Hindlimb muscle (tissue), 1 donor: ENCODE data around the gene DPP9. TPM values are rescaled to one million over a fixed set of nuclear protein-coding genes. Genes with fewer than 3 reads are reported as not detected.
A peak's percentile ranks its signal among the peaks of the same experiment; 100 is the strongest.

ENCODE experiments used
- DNase-seq: peaks from one replicate; pipeline ENCODE4 v3.0.0-alpha.2; 2013
- polyA plus RNA-seq: library from polyadenylated mRNA; unstranded; fragments of 120-200 nt; gene quantifications from one replicate; pipeline ENCODE4 v1.2.1, GENCODE V29; 2013; ENCODE audit not compliant: insufficient read length

DPP9 gene
- polyA plus RNA-seq, 1 donor: 29.8 TPM

DNA sequence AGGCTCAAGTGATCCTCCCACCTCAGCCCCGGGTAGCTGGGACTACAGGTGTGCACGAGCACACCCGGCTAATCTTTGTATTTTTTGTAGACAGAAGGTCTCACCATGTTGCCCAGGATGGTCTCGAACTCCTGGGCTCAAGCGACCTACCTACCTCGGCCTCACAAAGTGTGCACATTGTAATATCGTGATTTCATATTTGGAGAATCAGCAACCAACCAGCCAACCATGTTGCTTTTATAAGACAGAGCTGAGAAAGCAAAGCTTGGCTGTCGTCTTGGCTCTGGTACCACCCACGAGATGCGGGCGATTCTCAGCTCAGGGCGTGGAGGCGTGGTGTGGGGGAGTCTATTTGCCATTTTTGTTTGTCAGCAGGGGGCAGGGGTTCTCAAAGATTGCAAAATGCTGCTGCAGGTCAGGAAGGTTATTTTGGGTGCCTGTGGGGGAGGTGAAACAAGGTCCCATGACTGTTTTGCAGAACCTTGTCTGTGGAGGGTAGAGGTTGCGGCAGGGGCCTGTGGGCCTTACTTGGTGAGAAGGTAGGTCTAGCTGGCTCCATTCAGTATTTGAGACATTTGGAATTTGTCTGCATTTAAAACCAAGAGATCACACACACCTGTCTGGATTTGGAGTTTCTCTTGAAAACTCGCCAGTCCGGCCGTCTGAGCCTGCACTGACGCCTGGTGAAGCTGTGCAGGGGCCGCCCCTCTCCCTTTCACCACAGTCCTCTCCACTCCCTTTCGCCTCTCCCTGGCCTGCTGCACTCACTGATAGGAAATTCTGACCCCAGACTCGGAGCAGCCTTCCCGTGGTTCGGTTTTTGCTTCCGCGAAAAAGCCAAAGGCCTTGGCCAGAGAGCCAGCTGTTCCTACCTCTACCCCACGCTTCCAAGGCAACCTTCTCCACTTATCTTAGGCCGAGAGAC lies 68.9 kb downstream of the DPP9 start:
- DNase-seq: no peak

DNA sequence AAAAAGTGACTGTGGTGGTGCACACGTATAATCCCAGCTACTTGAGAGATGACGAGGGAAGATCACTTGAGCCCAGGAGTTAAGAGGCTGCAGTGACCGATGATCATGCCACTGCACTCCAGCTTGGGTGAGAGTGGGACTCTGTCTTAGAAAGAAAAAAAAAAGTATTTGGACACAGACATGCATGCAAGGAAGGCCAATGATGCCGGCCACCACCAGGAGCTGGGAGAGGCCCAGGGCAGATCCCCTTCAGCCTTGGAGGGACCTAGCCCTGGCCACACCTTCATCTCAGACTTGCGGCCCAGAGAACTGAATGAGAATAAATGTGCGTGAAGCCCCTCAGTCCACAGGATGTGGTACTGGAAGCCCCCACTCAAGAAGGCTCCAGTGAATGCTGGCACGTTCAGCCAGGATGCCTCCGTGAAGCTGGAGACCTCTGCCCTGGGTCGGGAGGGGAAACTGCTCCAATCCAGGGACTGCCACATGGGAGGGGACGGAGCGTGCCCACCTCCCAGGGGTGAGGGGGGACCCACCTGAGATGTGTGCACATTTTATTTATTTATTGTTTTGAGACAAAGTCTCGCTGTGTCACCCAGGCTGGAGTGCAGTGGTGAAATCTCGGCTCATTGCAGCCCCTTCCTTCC lies 69.7 kb downstream of the DPP9 start:
- DNase-seq: no peak

DNA sequence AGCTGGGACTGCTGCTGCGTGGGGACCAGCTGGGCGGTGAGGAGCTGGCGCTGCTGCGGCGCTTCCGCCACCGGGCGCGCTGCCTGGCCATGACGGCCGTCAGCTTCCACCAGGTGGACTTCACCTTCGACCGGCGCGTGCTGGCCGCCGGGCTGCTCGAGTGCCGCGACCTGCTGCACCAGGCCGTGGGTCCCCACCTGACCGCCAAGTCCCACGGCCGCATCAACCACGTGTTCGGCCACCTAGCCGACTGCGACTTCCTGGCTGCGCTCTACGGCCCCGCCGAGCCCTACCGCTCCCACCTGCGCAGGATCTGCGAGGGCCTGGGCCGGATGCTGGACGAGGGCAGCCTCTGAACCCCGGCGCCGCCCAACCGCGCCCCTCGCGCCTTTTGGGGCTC lies 71.6 kb downstream of the DPP9 start:
- no peak for DNase-seq

DNA sequence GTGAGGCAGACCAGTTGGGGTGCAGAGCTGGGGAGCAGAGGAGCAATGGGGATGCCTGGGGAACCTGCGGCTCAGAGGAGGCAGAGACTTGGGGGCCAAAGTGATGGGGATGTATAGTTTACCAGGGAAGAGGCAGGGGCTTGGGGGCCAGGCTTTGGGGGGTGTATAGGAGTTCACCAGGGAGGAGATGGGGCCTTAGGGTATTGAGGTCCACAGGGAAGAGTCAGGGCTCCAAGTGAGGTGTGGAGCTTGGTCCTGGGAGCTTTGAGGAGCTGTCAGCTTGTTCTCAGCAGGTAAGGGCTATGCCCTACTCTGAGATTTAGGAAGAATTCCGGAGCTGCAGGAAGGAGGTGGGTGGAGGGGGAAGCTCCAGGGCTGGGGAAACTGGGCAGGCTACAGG lies 73.5 kb downstream of the DPP9 start:
- DNase-seq: no peak

DNA sequence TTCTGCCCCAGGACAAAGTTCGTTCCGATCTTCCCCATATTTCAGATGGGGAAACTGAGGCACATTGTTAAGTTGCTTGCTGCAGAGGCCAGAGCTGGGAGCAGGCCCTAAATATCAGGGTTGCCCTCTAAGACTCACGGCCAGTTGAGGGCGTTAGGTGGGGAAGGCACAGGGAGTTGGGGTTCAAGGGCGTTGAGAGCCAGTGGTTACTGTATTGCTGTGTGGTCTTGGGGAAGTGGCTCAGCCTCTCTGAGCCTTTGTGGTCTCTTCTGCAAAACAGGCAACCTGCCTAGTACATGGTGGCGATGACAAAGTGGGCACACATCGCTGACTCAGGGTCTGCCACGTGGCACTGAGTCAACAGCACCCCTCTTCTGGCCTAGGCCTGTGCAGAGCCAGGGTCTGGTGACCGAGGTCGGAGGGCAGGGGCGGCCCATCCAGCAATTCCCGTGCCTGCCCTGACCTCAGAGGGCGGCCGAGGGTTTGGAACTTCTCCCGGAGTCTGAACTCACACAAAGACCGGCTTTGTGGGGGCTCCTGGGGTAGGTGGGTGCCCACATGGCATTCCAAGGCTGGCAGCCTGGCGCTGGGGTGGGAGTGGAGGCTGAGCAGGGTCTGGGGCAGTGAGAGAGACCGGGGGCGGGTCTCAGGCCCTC lies 74.1 kb downstream of the DPP9 start:
- no peak for DNase-seq

DNA sequence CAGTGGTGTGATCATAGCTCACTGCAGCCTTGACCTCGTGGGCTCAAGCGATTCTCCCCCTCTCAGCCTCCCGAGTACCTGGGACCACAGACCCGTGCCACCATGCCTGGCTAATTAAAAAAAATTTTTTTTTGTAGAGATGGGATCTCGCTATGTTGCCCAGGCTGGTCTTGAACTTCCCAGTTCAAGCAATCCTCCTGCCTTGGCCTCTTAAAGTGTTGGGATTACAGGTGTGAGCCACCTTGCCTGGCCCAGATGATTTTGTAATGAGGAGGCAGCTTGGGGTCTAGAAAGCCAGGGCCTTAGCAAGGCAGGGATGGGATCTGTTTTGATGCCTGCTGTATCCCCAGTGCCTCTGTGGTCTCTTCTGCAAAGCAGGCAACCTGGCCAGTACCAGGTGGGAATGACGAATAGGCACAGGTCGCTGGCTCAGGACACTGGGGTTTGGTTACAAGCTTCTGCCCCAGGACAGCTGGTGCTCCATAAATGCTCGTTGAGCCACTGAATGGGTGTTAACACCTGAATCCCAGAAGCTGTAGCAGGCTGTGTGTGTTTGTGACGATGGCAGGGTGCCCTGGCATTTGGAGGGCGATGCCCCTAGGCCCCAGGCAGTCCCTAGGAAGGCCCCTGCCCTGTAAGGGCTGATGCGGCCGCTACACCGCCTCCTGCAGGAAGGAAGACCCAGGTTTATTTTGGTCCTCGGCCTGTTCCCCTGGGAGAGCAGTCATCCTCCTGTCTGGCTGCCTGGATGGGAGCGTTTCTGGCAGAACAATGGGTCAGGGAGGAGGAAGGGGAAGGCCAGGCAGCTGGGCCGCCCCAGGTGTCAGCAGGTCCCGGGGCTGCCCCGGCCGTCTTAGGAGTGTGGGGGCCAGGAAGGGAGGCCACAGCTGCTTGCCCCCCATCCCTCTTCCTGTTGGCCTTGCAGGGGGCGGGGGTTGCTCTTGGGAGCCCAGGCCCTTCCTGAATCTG lies 75.7 kb downstream of the DPP9 start:
- DNase-seq: peak; percentile 70

DNA sequence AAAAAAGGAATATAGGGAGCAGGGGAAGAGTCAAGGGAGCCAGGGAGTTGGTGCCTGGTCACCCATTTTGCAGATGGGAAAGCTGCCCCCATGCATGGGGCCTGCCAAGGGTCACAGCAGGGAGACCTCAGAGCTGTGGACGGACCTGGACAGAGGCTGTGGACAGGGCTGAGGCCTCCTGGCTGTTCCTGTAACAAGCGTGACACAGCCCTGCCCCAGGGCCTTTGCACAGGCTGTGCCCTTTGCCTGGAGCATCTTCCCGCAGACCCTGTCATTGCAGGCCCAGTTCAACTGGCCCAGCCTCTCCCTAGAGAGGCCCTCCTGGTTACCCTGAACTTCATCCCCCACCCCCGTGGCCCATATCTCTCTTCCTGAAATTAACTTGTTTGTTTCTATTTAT lies 77.9 kb downstream of the DPP9 start:
- no peak for DNase-seq

DNA sequence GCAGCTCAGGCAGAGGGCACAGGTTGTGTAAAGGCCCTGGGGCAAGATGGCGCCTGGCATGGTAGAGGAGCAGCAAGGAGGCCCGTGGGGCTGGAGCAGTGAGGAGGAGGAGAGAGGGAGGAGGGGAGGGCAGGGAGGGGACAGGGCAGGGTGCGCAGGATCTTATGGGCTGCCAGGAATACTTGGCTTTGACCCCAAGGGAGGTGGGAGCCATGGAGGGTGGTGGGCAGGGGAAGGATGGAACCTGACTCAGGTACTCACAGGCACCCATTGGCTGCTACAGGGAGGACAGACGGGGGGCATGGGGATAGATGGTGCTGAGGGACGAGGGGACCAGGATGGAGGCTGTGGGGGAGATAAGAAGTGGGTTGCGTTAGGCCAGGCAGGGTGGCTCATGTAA lies 81.0 kb downstream of the DPP9 start:
- DNase-seq: no peak

DNA sequence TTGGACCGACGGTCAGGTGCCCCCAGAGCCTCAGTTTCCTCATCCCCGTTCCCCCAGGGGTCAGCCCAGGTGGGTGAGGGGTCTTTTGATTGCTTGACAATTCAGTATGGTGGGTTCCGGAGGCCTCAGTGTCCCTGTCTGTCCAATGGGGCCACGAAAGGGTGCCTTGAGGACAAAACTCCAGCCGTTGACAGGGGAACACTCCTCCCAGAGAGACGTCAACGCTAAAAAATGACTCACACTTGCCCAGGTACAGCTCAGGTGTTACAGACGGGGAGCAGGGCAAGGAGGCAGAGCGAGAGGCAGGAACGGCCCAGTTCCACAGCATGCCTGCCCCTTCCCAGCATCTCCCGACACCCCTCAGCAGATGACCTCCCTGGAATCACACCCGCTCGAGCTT lies 82.5 kb downstream of the DPP9 start:
- no peak for DNase-seq

DNA sequence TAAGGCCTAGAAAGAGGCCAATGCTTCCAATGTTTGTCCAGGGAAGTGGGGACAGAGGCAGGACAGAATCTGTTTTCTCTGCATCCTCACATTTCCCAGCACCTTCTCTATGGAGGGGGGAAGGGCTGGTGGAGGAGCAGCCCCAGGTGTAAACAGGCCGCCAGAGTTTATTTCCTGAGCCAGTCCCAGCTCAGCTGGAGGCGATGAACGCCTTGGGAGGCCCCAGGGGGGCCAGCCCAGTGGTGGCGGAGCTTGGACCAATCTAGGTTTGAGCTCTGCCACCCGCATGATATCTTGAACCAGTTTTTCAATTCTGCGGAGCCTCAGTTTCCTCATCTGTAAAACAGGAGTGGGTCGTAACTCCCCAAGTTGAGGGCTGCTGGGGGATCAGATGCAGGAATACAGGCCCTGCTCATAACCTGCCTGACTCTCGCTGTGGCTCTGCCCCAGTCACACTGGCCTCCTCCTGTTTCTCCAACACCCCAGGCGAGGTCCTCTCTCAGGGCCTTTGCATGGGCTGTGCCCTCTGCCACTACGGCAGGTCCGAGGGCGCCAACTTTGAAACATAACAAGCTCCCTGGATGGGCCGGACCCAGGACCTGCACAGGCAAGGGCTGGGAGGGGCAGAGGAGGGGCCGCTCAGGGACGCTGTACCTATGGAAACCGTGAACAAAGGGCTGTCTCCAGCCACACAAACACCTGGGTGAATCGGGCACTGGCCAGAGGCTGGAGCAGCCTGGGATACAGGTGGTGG lies 83.2 kb downstream of the DPP9 start:
- no peak for DNase-seq

DNA sequence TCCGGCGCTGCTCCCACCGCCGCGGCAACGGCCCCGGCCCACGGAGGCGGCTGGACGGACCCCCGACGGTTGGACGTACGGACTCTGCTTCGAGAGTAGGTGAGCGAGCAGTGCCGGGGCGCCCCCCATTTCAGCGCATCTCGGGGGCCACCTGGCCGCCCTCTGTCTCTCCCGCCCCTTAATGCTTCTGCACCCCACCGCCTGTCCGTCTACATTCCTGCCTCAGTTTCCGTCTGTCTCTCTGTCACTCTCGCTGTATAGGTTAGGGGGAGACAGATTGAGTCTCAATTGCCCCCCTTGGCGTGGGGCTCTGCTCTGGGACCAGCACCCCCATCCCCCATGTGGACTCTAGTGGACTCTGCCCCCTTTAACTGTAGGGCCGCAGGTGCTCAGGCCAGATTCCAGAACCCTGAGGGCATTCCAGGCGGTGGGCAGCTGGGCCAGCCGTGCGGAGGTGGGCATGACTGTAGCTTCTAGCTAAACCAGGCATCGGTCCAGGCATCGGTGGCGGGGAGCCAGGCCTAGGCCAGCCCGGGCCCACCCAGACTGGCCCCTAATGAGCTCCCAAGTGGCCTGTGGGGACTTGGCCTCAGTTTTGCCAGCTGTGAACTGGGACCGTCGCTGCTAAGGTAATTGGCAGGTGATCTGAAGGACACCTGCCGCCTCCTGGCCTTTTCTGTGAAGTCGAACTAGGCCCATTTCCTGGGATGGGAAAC lies 84.0 kb downstream of the DPP9 start:
- no peak for DNase-seq

DNA sequence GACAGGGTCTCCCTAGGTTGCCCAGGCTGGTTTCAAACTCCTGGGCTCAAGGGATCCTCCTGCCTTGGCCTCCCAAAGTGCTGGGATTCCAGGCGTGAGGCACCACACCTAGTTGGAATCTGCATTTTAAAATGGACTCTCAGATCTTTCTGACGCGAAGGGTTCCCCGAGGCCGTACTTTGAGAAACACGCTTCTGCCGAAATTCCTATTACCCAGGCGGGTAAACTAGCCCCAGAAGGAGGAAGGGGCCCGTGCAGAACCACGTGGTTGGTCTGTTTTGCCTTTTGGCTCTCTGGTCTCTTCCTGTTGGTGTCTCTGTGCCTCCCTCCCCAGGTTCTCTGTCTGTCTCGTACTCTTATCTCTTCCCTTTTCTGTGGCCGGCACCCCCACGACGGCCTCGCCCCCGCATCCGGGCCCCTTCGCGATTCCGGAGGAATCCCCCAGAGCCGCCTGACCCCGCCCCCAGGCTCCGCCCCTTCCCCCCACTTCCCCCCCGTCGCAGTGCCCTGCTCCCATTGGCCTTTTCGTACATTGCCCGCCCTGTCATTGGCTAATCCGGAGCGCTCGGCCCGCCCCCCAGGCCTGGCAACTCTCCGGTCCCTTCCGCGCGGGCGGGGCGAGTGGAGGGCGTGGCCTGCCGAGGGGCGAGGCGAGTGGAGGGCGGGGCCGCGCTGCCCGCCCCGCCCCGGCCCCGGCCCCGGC lies 84.7 kb downstream of the DPP9 start, which contains the start of gene TNFAIP8L1:
Gene TNFAIP8L1, plus strand, starts transcription at position 689 of the 703 bp plus-strand sequence. CDS start 12,354 bp downstream, outside the sequence.
- DNase-seq: peak; percentile 91

DNA sequence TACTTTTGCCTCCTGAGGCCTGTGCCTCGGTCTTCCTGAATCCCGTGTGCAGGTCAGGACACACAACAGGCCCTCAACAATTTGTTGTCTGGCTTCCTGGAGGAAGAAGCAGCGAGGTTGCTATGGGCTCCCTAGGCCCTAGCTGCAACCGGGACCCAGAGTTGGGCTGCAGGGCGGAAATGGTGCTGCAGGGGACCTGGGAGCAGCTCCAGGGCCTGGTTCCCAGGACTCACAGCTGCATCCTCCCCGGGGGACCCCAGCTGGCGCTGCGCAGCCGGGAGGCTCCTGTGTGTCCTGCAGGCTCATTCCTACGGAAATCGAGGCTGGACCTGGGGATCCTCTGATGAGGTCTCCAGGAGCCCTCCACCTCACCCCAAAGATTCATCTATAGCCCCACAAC lies 85.3 kb downstream of the DPP9 start:
- DNase-seq: peak; percentile 67

DNA sequence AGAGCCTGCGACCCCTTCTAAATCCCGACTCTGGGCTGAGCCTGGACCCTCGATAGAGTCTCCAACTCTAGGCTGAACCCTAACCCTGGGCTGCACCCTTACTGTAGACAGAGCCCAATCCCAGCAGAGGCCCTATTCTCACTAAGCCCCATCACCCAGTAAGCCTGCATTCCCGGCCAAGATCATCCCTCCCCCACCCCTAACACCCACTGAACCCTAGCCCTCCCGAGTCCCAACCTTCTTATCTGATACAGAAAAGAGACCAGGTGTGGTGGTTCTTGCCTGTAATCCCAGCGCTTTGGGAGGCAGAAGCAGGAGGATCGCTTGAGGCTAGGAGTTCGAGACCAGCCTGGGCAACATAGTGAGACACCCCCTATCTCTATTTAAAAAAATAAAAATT lies 86.9 kb downstream of the DPP9 start:
- no peak for DNase-seq

DNA sequence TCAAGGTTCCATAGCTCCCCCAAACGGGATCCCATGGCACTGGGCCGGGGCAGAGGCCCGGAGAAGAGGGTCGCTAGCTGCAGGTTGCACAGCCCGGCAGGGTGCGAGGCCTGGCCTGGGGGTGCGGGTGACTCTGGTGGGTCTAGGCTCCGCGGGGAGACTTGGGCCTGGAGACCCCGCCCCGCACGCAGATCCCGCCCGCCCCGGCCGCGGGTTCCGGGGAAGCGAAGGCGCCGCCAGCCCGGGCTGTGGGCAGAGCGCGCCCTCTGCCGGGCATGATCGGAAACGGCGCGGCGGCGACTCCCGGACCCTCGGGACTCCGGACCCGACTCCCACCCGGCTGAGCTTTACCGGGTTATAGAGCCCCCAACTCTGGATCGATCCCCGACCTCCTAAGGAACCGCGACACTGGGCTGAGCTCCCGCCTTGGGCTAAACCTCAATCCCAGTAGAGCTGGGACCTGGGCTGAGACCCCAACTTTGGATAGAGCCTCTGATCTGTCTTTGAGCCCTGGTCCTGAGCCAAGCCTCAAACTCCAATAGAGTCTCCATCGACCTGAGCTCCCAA lies 87.4 kb downstream of the DPP9 start:
- DNase-seq: peak; percentile 76

DNA sequence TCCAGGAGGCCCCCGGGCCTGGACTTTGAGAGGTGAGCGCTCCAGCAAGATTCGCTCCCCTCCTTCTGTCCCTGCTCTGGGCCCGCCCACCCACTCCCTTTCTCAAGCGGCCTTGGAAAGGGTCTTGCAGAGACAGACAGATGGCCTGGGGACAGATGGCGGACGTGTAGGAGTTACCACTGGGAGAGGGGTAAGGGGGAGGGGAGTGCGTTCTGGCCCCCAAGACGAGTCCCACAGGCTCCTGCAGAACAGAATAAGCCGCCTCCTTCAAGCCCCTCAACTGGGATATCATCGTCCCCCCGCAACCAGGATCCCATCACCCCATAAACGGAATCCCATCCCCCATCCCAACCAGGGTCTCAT lies 87.9 kb downstream of the DPP9 start:
- no peak for DNase-seq

DNA sequence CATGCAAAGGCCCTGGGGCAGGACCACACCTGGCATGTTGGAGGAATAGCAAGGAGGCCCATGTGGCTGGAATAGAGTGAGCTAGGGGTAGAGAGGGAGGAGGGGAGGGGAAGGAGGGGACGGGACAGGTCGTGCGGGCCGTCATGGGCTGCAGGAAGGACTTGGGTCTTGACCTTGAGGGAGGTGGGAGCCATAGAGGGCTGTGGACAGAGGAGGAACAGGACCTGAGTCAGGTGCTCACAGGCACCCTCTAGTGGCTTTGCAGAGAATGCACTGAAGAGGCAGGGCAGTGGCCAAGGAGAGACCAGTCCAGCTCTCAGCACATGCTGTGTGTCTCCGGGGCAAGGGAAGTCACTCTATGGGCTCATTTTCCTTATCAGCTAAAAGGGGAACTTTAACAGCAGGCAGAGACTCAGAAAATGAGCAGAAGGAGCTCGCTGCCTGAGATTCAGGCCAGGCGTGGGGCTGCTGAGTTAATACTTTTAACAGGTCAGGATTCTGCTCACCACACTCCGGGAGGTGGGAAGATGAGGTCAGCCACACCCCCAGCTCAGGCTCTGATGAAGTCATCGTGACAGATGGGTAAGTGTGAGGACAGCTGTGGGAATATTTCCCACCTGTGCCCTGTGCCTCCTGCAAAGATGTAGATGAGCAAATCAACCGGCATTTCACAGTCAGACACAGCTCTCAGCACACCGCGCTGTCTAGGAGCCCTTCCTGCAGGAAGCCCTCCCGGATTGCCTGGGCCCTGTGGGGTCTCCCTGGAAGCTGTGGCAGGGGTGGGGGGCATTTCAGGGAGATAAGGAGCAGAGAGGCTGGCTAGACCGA lies 90.3 kb downstream of the DPP9 start:
- DNase-seq: no peak
